Measurements from ENCODE around the gene CAMK2D. TPM values are rescaled to one million over a fixed set of nuclear protein-coding genes. Genes with fewer than 3 reads are reported as not detected.

The CAMK2D gene
- total and polyA plus RNA-seq, 5 donors, result 77.2 to 177 (median 150) TPM

DNA sequence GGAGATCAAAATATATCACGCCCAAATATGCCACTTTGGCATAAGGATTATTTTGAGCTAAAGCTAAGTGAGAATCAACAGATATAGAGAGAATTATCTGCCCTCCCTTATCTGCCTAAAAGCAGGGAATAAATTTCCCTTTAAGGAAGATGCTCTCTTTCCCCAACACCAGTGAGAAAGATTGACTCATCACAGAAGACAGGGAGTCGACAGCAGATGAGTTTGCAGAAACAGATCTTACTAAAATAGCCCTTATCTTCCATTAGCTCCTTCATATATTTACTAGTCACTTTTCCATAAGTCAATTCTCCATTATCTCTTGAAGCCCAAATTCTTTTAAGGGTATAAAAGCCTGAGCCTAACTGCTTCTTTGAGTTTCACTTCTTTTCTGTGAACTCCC lies 156.6 kb downstream of the CAMK2D start:
- Histone ChIP-seq H3K27ac (ENCODE audit: low read length) (no peak overlapping the region), H3K9me3 (ENCODE audit: control insufficient read depth, low read length) (no peaks in the 10 kb centered on the region), H3K4me1 (ENCODE audit: control insufficient read depth, insufficient read depth, low read length) (peaks cover 3% of the 10 kb centered on the region), H3K4me3 (ENCODE audit: low read length) (no peak overlapping the region), H3K27me3 (ENCODE audit: control insufficient read depth, insufficient read depth) (no peaks in the 10 kb centered on the region)
- DNase-seq (no peak), ATAC-seq (no peak)
- intact Hi-C loops (cut with DNase I), result no loop called here
- WGBS, result 59% methylated on average over 2 of the region's 2 CpGs

DNA sequence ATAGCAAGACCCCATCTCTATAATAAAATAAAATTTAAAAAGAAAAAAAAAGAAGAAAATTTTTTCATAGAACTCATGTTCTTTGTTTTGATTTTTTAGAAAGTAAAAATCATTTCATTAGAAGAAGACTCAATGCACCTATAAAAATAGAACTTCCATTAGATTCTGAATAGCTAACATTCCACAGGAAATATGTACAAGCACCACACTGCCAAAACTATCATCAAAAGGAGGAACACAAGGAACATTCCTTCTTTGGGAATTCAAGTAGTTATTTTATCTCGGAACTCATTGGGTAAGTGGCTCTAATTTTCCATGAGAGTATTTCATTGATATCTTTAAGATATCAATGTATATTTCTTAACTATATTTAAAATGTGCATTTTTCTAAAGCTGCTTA lies 157.6 kb downstream of the CAMK2D start:
- Histone ChIP-seq H3K4me3 (ENCODE audit: low read length) (no peak overlapping the region), H3K27ac (ENCODE audit: low read length) (no peak overlapping the region), H3K9me3 (ENCODE audit: control insufficient read depth, low read length) (no peaks in the 10 kb centered on the region), H3K27me3 (ENCODE audit: control insufficient read depth, insufficient read depth) (no peaks in the 10 kb centered on the region), H3K4me1 (ENCODE audit: control insufficient read depth, insufficient read depth, low read length) (peaks cover 3% of the 10 kb centered on the region)
- 45% methylated on average over 1 of the region's 1 CpG for WGBS
- intact Hi-C loops (cut with DNase I), result no loop called here
- ATAC-seq, result no peak
- DNase-seq, result no peak

DNA sequence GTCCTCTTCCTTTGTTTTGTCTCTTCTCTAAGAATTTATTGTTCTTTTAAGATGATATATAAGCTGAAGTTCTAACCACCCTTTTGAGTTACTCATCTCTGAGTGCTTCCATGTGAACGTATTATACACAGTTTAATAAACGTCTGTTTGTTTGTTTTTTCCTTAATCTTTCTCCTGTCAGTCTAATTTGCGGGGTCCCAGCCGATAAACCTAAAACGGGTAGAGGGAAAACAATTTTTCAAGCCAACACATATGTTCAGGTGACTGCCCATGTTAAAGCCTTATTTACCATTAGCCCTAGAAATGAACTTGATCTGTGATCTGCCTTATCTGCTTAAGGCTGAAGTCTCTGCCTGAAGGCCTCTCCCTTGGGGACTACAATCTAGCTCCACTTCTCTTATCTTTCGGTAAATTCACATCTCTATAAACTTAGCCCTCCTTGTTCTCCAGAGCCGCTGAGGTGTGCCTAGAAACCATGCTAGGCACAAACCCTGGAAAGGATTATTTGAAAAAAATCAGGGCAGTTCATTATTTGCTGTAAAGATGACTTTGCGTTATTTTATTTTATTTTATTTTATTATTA lies 158.8 kb downstream of the CAMK2D start:
- ATAC-seq (no peak), DNase-seq (no peak)
- Histone ChIP-seq H3K4me3 (ENCODE audit: low read length) (no peak overlapping the region), H3K9me3 (ENCODE audit: control insufficient read depth, low read length) (no peaks in the 10 kb centered on the region), H3K4me1 (ENCODE audit: control insufficient read depth, insufficient read depth, low read length) (peaks cover 3% of the 10 kb centered on the region), H3K27ac (ENCODE audit: low read length) (peak overlapping the region; percentile 45), H3K27me3 (ENCODE audit: control insufficient read depth, insufficient read depth) (no peaks in the 10 kb centered on the region)
- 70% methylated on average over 8 of the region's 8 CpGs for WGBS
- intact Hi-C loops (cut with DNase I), result no loop called here

DNA sequence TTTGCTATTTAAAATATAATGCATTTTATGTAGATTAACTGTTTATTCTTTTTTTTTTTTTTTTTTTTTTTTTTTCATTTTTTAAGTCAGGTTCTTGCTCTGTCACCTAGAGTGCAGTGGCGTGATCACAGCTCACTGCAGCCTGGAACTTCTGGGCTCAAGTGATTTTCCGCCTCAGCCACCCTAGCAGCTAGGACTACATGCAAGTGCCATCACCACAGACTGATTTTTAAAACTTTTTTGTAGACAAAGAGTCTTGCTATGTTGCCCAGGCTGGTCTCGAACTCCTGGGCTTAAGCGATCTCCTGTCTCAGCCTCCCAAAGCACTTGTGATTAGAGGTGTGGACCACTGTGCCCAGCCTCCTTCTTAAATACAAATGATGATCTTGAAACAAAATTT lies 159.9 kb downstream of the CAMK2D start:
- DNase-seq, result no peak
- intact Hi-C loops (cut with DNase I), result no loop called here
- ATAC-seq, result no peak
- Histone ChIP-seq H3K27ac (ENCODE audit: low read length) (no peak overlapping the region), H3K9me3 (ENCODE audit: control insufficient read depth, low read length) (no peaks in the 10 kb centered on the region), H3K27me3 (ENCODE audit: control insufficient read depth, insufficient read depth) (no peaks in the 10 kb centered on the region), H3K4me3 (ENCODE audit: low read length) (no peak overlapping the region), H3K4me1 (ENCODE audit: control insufficient read depth, insufficient read depth, low read length) (peaks cover 3% of the 10 kb centered on the region)
- WGBS, result 97% methylated on average over 4 of the region's 4 CpGs

DNA sequence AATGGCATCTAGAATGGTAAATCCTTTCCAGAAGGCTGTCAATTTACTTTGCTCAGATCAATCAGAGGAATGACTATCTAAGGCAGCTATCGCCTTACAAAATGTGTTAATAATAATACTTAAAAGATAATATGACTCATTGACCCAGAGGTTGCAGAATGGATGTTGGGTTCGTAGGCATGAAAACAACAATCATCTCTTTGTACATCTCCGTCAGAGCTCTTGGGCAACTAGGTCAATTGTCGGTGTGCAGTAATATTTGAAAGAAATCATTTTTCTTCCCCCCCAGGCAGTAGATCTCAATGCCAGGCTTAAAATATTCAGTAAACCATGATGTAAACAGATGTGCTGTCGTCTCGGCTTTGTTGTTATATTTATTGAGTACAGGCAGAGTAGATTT lies 165.1 kb downstream of the CAMK2D start:
- DNase-seq, result no peak

DNA sequence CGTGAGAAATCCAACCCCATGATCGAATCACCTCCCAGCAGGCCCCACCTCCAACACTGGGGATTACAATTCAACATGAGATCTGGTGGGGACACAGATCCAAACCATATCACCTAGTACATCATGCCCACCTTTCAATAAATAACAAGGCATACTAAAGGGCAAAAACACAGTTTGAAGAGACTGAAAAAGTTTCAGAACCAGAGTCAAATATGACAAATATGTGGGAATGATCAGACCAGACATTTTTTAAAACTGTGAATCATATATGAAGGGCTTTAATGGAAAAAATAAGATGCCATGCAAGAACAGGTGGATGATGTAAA lies 167.3 kb downstream of the CAMK2D start:
- H3K27ac ChIP-seq (ENCODE audit: low read length), result no peak overlapping the region
- H3K4me1 ChIP-seq (ENCODE audit: control insufficient read depth, insufficient read depth, low read length), result peaks cover 2% of the 10 kb centered on the region
- 75% methylated on average over 2 of the region's 2 CpGs for WGBS
- intact Hi-C loops (cut with DNase I), result no loop called here
- H3K27me3 ChIP-seq (ENCODE audit: control insufficient read depth, insufficient read depth), result no peaks in the 10 kb centered on the region
- no peaks in the 10 kb centered on the region for H3K9me3 ChIP-seq (ENCODE audit: control insufficient read depth, low read length)
- no peak overlapping the region for H3K4me3 ChIP-seq (ENCODE audit: low read length)
- no peak for DNase-seq
- ATAC-seq, result no peak

More for the DNA sequence above, 165.1 kb downstream of the CAMK2D start:
- no peak for ATAC-seq
- peaks cover 2% of the 10 kb centered on the region for H3K4me1 ChIP-seq (ENCODE audit: control insufficient read depth, insufficient read depth, low read length)
- H3K27me3 ChIP-seq (ENCODE audit: control insufficient read depth, insufficient read depth), result no peaks in the 10 kb centered on the region
- intact Hi-C loops (cut with DNase I), result no loop called here
- H3K27ac ChIP-seq (ENCODE audit: low read length), result no peak overlapping the region
- H3K9me3 ChIP-seq (ENCODE audit: control insufficient read depth, low read length), result no peaks in the 10 kb centered on the region
- WGBS, result 92% methylated on average over 6 of the region's 6 CpGs
- no peak overlapping the region for H3K4me3 ChIP-seq (ENCODE audit: low read length)

DNA sequence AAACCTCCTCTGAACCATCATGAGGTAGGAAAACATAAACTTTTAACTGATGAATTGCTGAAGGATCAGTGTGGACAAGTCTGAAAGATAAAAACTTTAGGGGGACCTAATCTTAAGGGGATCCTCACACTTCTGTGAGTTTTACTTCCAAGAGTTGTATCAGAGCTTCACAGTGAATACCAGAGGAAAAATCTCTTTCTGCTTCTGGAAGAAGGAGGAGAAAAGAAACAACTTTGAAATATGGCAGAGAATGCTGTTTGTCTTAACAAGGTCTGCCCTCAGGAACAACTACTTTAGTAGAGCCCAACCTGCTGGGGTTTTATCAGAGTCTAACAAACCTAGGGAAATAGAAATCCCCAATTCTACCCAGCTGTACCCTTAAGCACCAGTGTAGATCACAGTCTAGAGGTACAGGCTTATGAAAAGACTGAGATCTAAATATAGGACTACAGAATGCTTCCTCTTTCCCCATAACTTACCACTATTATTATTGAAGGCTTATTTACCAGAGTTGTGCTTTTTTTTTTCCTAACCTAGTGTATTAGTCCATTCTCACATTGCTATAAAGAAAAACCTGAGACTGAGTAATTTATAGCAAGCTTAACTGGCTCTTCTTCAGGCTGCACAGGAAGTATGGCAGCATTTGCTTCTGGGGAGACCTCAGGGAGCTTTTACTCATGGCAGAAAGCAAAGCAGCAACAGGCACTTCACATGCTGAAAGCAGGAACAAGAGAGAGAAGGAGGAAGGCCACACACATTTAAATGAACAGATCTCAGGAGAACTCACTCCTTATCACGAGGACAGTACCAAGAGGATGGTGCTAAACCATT lies 167.9 kb downstream of the CAMK2D start:
- intact Hi-C loops (cut with DNase I), result no loop called here
- no peak overlapping the region for H3K27ac ChIP-seq (ENCODE audit: low read length)
- H3K9me3 ChIP-seq (ENCODE audit: control insufficient read depth, low read length), result no peaks in the 10 kb centered on the region
- peaks cover 5% of the 10 kb centered on the region for H3K4me1 ChIP-seq (ENCODE audit: control insufficient read depth, insufficient read depth, low read length)
- ATAC-seq (no peak), DNase-seq (no peak)
- no peak overlapping the region for H3K4me3 ChIP-seq (ENCODE audit: low read length)
- 79% methylated on average over 1 of the region's 1 CpG for WGBS
- H3K27me3 ChIP-seq (ENCODE audit: control insufficient read depth, insufficient read depth), result no peaks in the 10 kb centered on the region

DNA sequence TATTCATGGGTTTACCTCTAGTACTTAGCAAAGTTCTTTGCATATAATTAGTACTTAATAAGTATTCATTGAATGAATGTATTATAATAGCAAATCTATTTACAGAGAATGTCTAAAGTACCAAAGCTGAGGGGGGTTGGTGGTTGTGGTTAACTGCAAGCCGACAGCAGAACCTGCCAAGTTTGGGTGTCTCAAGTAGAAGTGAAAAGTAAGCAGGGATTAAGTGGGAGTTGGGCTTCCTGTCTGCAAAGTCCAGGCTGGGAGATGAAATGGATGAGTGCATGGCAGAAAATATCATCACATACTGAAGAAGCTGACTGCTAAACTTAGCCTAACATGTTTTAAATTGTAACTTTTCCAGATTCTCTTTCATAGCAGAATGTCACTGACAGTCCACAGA lies 169.6 kb downstream of the CAMK2D start:
- Histone ChIP-seq H3K27ac (ENCODE audit: low read length) (no peak overlapping the region), H3K4me1 (ENCODE audit: control insufficient read depth, insufficient read depth, low read length) (peaks cover 5% of the 10 kb centered on the region), H3K9me3 (ENCODE audit: control insufficient read depth, low read length) (no peaks in the 10 kb centered on the region), H3K27me3 (ENCODE audit: control insufficient read depth, insufficient read depth) (no peaks in the 10 kb centered on the region), H3K4me3 (ENCODE audit: low read length) (no peak overlapping the region)
- ATAC-seq (no peak), DNase-seq (peak in 1 of 3 donors; percentile 20)
- 53% methylated on average over 1 of the region's 1 CpG for WGBS
- intact Hi-C loops (cut with DNase I), result no loop called here

DNA sequence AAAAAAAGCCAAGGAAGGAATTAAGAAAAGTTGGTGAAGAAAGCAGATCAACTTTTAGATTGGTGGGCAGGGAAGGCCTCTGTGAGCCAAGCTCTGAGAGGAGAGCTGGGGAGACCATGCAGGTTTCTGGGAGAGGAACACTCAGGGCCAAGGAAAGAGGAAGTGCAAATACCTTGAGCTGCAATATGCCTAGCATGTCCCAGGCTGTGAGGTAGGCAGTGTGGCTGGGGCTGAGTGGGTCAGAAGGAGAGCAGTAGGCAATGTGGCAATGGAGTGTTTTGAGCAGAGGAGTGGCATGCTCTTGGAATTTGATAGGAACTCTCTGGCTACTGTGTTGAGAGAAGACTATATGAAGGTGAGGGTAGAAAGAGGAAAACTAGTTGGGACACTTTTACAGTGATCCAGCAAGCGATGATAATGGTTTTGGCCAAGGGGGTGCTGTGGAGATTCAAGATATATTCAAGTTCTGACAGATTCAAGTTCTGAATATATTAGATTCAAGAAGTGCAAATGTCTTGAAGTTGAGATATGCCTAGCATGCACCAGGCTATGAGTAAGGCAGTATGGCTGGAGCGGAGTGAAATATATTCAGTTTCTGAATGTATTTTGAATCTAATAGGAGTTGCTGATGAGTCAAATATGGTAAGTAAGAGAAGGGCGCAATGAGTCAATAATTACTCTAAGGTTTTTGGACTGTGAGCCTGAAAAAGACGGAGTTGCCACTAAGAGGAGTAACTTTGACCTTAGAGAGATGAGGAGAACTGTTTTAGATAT lies 172.5 kb downstream of the CAMK2D start:
- Histone ChIP-seq H3K27me3 (ENCODE audit: control insufficient read depth, insufficient read depth) (no peaks in the 10 kb centered on the region), H3K4me1 (ENCODE audit: control insufficient read depth, insufficient read depth, low read length) (peaks cover 10% of the 10 kb centered on the region), H3K9me3 (ENCODE audit: control insufficient read depth, low read length) (no peaks in the 10 kb centered on the region), H3K4me3 (ENCODE audit: low read length) (no peak overlapping the region), H3K27ac (ENCODE audit: low read length) (peak overlapping the region; percentile 2)
- intact Hi-C loops (cut with DNase I), result no loop called here
- no peak for ATAC-seq
- WGBS, result 93% methylated on average over 4 of the region's 4 CpGs
- no peak for DNase-seq

DNA sequence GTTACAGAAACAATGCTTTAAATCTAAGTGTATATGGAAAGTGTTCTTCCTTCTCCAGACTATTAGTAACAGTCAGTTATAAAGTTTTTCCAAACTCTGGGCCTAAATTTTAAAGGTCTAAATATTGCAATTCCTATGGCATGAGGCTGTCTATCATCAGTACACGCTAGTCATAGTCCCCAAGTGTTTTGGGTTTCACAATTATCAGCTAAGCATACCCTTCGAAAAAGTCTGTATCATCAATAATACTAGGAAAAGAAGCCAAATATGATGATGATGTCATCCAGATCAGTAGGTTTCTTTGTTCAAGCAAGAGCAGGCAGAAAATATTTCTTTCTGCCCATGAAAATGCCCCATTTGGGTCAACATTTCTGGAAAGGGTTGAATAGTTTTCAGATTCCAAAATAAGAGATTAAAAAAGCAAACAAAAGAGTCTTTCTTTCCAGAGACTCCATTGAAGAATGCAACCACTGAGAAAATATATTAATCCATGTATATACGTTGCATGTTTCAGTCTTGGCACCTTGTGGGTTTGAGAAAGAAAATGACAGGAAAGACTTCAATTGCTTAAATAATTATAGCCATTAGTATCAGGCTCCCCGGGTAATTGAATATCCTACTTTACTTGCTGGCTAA lies 173.8 kb downstream of the CAMK2D start:
- H3K27me3 ChIP-seq (ENCODE audit: control insufficient read depth, insufficient read depth), result no peaks in the 10 kb centered on the region
- no peak for ATAC-seq
- intact Hi-C loops (cut with DNase I), result no loop called here
- H3K4me1 ChIP-seq (ENCODE audit: control insufficient read depth, insufficient read depth, low read length), result peaks cover 9% of the 10 kb centered on the region
- 48% methylated on average over 4 of the region's 4 CpGs for WGBS
- DNase-seq, result no peak
- no peak overlapping the region for H3K4me3 ChIP-seq (ENCODE audit: low read length)
- no peak overlapping the region for H3K27ac ChIP-seq (ENCODE audit: low read length)
- H3K9me3 ChIP-seq (ENCODE audit: control insufficient read depth, low read length), result no peaks in the 10 kb centered on the region

DNA sequence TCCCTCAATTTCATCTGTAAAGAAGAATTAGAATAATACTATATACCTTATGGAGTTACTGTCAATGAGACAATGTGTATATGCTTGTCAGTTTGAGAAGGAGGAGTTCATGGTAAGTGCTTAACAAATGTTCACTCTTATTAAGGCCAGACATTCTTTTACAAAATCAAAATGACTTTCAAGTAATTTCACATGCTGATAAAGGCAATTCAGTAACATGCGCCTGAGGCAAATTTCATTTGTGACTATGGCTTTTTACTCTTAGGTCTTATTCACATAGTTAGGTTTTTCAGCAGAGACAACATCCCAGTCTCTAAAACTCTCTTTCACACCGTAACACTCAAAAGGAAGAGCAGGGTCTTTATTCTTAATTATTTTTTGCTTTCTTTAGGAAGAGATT lies 174.4 kb downstream of the CAMK2D start:
- DNase-seq (no peak), ATAC-seq (no peak)
- no peak overlapping the region for H3K4me3 ChIP-seq (ENCODE audit: low read length)
- H3K9me3 ChIP-seq (ENCODE audit: control insufficient read depth, low read length), result no peaks in the 10 kb centered on the region
- peaks cover 10% of the 10 kb centered on the region for H3K4me1 ChIP-seq (ENCODE audit: control insufficient read depth, insufficient read depth, low read length)
- intact Hi-C loops (cut with DNase I), result no loop called here
- H3K27me3 ChIP-seq (ENCODE audit: control insufficient read depth, insufficient read depth), result no peaks in the 10 kb centered on the region
- no peak overlapping the region for H3K27ac ChIP-seq (ENCODE audit: low read length)
- 88% methylated on average over 2 of the region's 2 CpGs for WGBS
